Testis (tissue), 3 donors: ENCODE results near the gene RPL41. TPM values are rescaled to one million over a fixed set of nuclear protein-coding genes. Genes with fewer than 3 reads are reported as not detected.
"Not testable (repeated sequence)": the region's sequence is repeated elsewhere in the genome, so short reads cannot be mapped to it uniquely, and the experiment has no call there.

Experiments used
- DNase-seq: peaks from one replicate; pipeline ENCODE4 v3.0.0-alpha.2; 2019
- H3K27ac ChIP-seq, 2 donors: fragments of 200-600 bp; sonication (generic); one replicate each; pipeline ENCODE4 v1.5.1; 2019
- H3K27me3 ChIP-seq: fragments of 200-600 bp; sonication (generic); one replicate; pipeline ENCODE4 v1.5.1; 2019
- H3K36me3 ChIP-seq: fragments of 200-600 bp; sonication (generic); one replicate; pipeline ENCODE4 v1.5.1; 2017; ENCODE audit warnings: low read depth; ENCODE audit errors: missing control alignments
- H3K4me1 ChIP-seq: fragments of 200-600 bp; sonication (generic); one replicate; pipeline ENCODE4 v1.5.1; 2019
- H3K4me3 ChIP-seq, 2 donors: fragments of 200-600 bp; sonication (generic); one replicate each; pipeline ENCODE4 v1.5.1; 2017 to 2019
- H3K9me3 ChIP-seq: fragments of 200-600 bp; sonication (generic); one replicate; pipeline ENCODE4 v1.5.1; 2017
- POLR2A ChIP-seq: fragments of 450-650 bp; IDR thresholded peaks from one replicate; pipeline ENCODE4 v1.6.1; 2017; ENCODE audit warnings: antibody characterized with exemption, mild to moderate bottlenecking, moderate library complexity
- WGBS, 2 donors: methylation state at CpG; one replicate each; pipeline ENCODE4 v1.1.5; 2018; 5-methylcytosine and 5-hydroxymethylcytosine counted together
- intact Hi-C: fragments of 100-400 bp; cut with DNase I; formaldehyde crosslinking; loops from one replicate; pipeline ENCODE4 v1.15.1; 2023; ENCODE audit warnings: low total_unique reads
- polyA plus RNA-seq: library from polyadenylated mRNA; stranded (reverse); fragments of 350-450 nt; fragmentation: Illumina TruSeq; extraction: RNeasy Lipid Tissue Mini Kit (QIAGEN cat#74804); gene quantifications from one replicate; pipeline ENCODE4 v1.2.3, GENCODE V29; 2014; ENCODE audit warnings: low read depth, low replicate concordance; ENCODE audit not compliant: insufficient read depth
- total RNA-seq, 2 donors: library from RNA; depleted of rRNA; stranded (reverse); fragments of >200 nt; gene quantifications; one replicate each; pipeline ENCODE4 v1.2.3, GENCODE V29; 2016
- TF ChIP-seq, protein P1 (sequence below), 3 experiments: fragments of 450-650 bp in 2 of 3; fragments of 200-600 bp in 1 of 3; sonication (generic) in 1 of 3; IDR thresholded peaks; one replicate each; pipeline ENCODE4 v1.5.1; 2016 to 2019; ENCODE audit warnings: antibody characterized with exemption in 3 of 3, mild to moderate bottlenecking in 2 of 3, moderate library complexity in 1 of 3

The RPL41 gene
- total and polyA plus RNA-seq, 3 donors from 2014 or later = 1,066 to 2,323 (median 1,985) TPM

DNA sequence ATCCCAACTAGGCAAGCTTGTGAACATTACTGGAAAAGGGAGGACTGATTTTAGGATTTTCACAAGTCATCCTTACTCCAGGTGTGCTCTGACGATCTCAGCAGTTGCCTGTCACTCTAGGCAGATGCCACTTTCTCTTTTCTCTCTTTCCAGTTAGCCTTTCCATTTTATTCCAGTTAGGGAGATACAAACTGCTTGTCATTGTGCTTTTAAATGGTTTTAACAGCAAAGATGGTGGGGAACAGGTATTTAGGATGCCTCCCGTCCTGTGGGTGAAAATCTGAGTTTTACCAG, 10.9 kb upstream of the RPL41 start:
- H3K4me3 ChIP-seq = peak overlapping the region; percentile 84 to 92
- H3K27me3 ChIP-seq = no peaks in the 10 kb centered on the region
- H3K27ac ChIP-seq = no peak overlapping the region
- no peaks in the 10 kb centered on the region for H3K36me3 ChIP-seq
- H3K9me3 ChIP-seq = no peaks in the 10 kb centered on the region
- TF ChIP-seq, protein P1, sequence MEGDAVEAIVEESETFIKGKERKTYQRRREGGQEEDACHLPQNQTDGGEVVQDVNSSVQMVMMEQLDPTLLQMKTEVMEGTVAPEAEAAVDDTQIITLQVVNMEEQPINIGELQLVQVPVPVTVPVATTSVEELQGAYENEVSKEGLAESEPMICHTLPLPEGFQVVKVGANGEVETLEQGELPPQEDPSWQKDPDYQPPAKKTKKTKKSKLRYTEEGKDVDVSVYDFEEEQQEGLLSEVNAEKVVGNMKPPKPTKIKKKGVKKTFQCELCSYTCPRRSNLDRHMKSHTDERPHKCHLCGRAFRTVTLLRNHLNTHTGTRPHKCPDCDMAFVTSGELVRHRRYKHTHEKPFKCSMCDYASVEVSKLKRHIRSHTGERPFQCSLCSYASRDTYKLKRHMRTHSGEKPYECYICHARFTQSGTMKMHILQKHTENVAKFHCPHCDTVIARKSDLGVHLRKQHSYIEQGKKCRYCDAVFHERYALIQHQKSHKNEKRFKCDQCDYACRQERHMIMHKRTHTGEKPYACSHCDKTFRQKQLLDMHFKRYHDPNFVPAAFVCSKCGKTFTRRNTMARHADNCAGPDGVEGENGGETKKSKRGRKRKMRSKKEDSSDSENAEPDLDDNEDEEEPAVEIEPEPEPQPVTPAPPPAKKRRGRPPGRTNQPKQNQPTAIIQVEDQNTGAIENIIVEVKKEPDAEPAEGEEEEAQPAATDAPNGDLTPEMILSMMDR (IDR thresholded peaks at IDR 0.05) = no peak
- TF ChIP-seq POLR2A = no peak
- no peak for DNase-seq
- peaks cover 12% of the 10 kb centered on the region for H3K4me1 ChIP-seq
- 17 to 32% methylated on average over 2 of the region's 2 CpGs for WGBS, 2 donors
- intact Hi-C loops = no loop called here

DNA sequence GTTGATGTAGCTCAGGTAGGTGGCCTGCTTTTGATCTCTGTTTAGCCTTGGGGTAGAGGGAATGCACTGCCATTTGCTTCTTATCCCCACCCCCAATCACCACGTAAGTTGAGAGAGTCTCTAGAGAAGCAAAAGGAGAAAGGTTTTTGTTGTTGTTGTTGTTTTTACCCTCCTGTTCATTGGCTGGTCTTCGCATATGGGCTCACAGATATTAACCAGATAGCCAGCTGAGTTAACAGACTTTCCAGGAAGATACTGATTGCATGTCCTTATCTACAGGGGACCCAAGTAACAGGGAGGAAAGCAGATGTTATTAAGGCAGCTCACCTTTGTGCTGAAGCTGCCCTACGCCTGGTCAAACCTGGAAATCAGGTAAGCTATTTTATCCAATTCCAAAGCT, 9.2 kb upstream of the RPL41 start:
- 91 to 93% methylated on average over 3 of the region's 3 CpGs for WGBS, 2 donors
- Histone ChIP-seq H3K4me1 (peaks cover 12% of the 10 kb centered on the region), H3K36me3 (no peaks in the 10 kb centered on the region), H3K27me3 (no peaks in the 10 kb centered on the region), H3K4me3 (no peak overlapping the region), H3K27ac (no peak overlapping the region), H3K9me3 (no peaks in the 10 kb centered on the region)
- DNase-seq = no peak
- TF ChIP-seq, protein P1 (IDR thresholded peaks at IDR 0.05) = no peak
- no peak for TF ChIP-seq POLR2A
- intact Hi-C loops = no loop called here

DNA sequence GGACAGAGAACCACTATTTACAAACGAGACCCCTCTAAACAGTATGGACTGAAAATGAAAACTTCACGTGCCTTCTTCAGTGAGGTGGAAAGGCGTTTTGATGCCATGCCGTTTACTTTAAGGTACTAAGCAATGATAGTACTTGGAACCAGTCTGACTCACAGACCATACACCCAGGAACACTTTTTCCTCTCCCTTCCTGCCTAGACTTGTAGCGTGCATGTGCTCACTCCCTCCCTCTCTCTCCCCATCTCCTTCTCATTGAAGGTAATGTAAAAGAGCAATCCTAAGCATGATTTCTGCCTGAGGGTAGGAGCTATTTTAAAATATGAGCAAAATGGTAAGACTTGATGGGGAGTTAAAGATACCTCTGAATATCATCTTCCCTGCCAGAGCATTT, 5.9 kb upstream of the RPL41 start:
- Histone ChIP-seq H3K4me1 (peaks cover 7% of the 10 kb centered on the region), H3K27me3 (no peaks in the 10 kb centered on the region), H3K27ac (no peak overlapping the region), H3K36me3 (no peaks in the 10 kb centered on the region), H3K9me3 (no peaks in the 10 kb centered on the region), H3K4me3 (no peak overlapping the region)
- 89 to 96% methylated on average over 5 of the region's 5 CpGs for WGBS, 2 donors
- DNase-seq = no peak
- TF ChIP-seq POLR2A = no peak
- TF ChIP-seq, protein P1 (IDR thresholded peaks at IDR 0.05) = no peak
- intact Hi-C loops = no loop called here

DNA sequence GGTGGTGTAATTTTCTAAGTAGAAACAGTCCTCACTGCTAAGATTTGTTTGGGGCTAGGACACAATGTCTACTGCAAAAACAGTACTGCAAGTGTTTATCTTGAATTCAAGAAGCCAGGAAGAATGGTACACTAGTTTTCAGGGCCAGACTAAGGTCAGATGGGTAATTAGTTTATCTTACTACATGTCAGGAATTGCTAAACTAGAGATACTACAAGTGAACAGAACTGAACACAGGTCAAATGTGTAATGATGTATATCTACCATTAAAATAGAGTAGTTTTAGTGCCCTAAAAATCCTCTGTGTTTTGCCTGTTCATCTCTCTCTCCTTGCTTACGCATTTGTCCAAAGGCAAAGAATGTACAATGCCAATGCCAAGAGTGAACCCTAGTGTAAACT, 2.3 kb upstream of the RPL41 start:
- TF ChIP-seq, protein P1 (IDR thresholded peaks at IDR 0.05) = no peak
- no peak for TF ChIP-seq POLR2A
- peaks cover 5% of the 10 kb centered on the region for H3K4me1 ChIP-seq
- 86 to 93% methylated on average over 1 of the region's 1 CpG for WGBS, 2 donors
- no peaks in the 10 kb centered on the region for H3K36me3 ChIP-seq
- H3K4me3 ChIP-seq = no peak overlapping the region
- intact Hi-C loops = no loop called here
- H3K27me3 ChIP-seq = no peaks in the 10 kb centered on the region
- no peak for DNase-seq
- no peaks in the 10 kb centered on the region for H3K9me3 ChIP-seq
- no peak overlapping the region for H3K27ac ChIP-seq

DNA sequence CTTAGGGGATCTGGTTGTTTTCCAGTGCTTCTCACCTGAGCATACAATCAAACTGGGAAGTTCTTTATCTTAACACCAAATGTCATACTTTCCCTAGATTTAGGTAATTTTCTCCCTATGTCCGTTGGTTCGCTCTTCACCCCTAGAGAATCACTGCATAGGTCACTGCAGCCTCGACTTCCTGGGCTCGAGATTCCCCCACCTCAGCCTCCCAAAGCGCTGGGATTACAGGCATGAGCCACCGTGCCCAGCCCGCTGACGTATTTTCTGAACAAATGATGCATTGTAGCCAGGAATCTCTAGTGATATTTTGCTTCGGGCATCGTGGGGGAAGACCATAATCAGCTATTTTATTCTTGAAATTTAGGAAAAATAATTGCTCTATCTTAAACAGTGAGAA, 1.1 kb upstream of the RPL41 start:
- intact Hi-C loops = no loop called here
- DNase-seq = no peak
- peak overlapping the region; percentile 89 to 91 for H3K27ac ChIP-seq
- H3K36me3 ChIP-seq = no peaks in the 10 kb centered on the region
- WGBS, 2 donors = 31 to 41% methylated on average over 10 of the region's 10 CpGs
- TF ChIP-seq, protein P1 (IDR thresholded peaks at IDR 0.05) = no peak
- H3K27me3 ChIP-seq = no peaks in the 10 kb centered on the region
- H3K4me1 ChIP-seq = peaks cover 15% of the 10 kb centered on the region
- peak overlapping the region; percentile 71 to 90 for H3K4me3 ChIP-seq
- H3K9me3 ChIP-seq = no peaks in the 10 kb centered on the region

DNA sequence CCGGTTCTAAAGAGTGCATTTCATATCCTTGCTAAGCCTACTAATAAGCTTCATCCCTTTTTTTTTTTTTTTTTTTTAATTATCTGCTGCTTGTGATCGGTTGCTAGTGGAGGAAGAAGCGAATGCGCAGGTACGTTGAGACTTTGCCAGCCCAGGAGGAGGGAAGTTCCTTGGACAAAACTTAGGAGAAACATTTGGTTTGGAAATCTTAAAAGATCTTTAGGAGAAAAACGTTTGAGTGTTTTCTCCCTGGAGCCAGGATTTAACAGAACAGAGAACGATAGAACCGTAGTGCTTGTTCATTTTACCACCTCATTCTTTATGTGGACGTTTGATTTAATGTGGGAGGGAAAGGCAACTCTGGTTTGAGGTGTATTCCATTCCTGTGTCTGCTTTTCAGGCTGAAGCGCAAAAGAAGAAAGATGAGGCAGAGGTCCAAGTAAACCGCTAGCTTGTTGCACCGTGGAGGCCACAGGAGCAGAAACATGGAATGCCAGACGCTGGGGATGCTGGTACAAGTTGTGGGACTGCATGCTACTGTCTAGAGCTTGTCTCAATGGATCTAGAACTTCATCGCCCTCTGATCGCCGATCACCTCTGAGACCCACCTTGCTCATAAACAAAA, 761 bp downstream of the RPL41 start:
- DNase-seq = not testable (repeated sequence)

More for the DNA sequence above, 761 bp downstream of the RPL41 start:
- 1 to 2% methylated on average over 15 to 16 of the region's 16 CpGs for whole genome bisulfite sequencing, 2 donors
- Histone ChIP-seq H3K27ac (peak overlapping the region; percentile 89 to 91), H3K4me3 (peak overlapping the region; percentile 71 to 90), H3K4me1 (peaks cover 19% of the 10 kb centered on the region)
- H3K36me3 ChIP-seq, intact Hi-C loops, H3K9me3 ChIP-seq, H3K27me3 ChIP-seq: not testable (repeated sequence)
